GM19468 (cell line): Measurements from ENCODE around the gene ERI2.

Source experiments
- ATAC-seq: cut with Tn5 transposase; IDR thresholded peaks from one replicate; pipeline ENCODE4 v1.9.1; 2021; ENCODE audit warnings: mild to moderate bottlenecking, moderate library complexity, moderate number of reproducible peaks; ENCODE audit not compliant: unreplicated experiment; ENCODE audit errors: extremely low read depth

The ERI2 gene

GRCh38 chr16:20806168-20807050 is at the start of gene ERI2, which contains the start of gene REXO5:
Gene ERI2 (minus strand): TSS chr16:20806472. CDS start chr16:20806430, 42 bp downstream.
Gene REXO5 (plus strand): TSS chr16:20806527. CDS start chr16:20806954, 427 bp downstream.
- peak; percentile 43 for ATAC-seq

- ATAC-seq: no peak
Observed at GRCh38 chr16:20854963-20855362, 48.7 kb upstream of the ERI2 start.

GRCh38 chr16:20853981-20854620 is 47.8 kb upstream of the ERI2 start:
- no peak for ATAC-seq

GRCh38 chr16:20853143-20853542 is 46.9 kb upstream of the ERI2 start:
- ATAC-seq: no peak

GRCh38 chr16:20851601-20852000 is 45.3 kb upstream of the ERI2 start:
- no peak for ATAC-seq

- no peak for ATAC-seq
Observed at GRCh38 chr16:20850981-20851380, 44.7 kb upstream of the ERI2 start.

- ATAC-seq: no peak
Observed at GRCh38 chr16:20849589-20850390, 43.5 kb upstream of the ERI2 start.

- no peak for ATAC-seq
Observed at GRCh38 chr16:20847550-20847949, 41.3 kb upstream of the ERI2 start.

- ATAC-seq: no peak
Observed at GRCh38 chr16:20846551-20846950, 40.3 kb upstream of the ERI2 start.

GRCh38 chr16:20846030-20846429 is 39.8 kb upstream of the ERI2 start:
- no peak for ATAC-seq

- ATAC-seq: no peak
Observed at GRCh38 chr16:20844588-20844987, 38.3 kb upstream of the ERI2 start.

- no peak for ATAC-seq
Observed at GRCh38 chr16:20844054-20844453, 37.8 kb upstream of the ERI2 start.

GRCh38 chr16:20839504-20839903 is 33.2 kb upstream of the ERI2 start:
- no peak for ATAC-seq

- no peak for ATAC-seq
Observed at GRCh38 chr16:20838240-20838639, 32.0 kb upstream of the ERI2 start.

GRCh38 chr16:20833086-20833485 is 26.8 kb upstream of the ERI2 start:
- no peak for ATAC-seq

- no peak for ATAC-seq
Observed at GRCh38 chr16:20830372-20830771, 24.1 kb upstream of the ERI2 start.

- no peak for ATAC-seq
Observed at GRCh38 chr16:20829536-20829935, 23.3 kb upstream of the ERI2 start.

- ATAC-seq: no peak
Observed at GRCh38 chr16:20826039-20826566, 19.8 kb upstream of the ERI2 start.

- no peak for ATAC-seq
Observed at GRCh38 chr16:20822521-20823325, 16.5 kb upstream of the ERI2 start.

- no peak for ATAC-seq
Observed at GRCh38 chr16:20821682-20822081, 15.4 kb upstream of the ERI2 start.
